ENCODE measurements around the gene ENOSF1. TPM values are rescaled to one million over a fixed set of nuclear protein-coding genes. Genes with fewer than 3 reads are reported as not detected.
A peak's percentile ranks its signal among the peaks of the same experiment; 100 is the strongest.

The ENOSF1 gene
- polyA plus RNA-seq, 1 donor from 2014 or later: 5.3 TPM

GRCh38 chr18:670522-670921 lies 41.9 kb downstream of the ENOSF1 start:
- Mint-ChIP-seq H3K27ac (no peak overlapping the region), H3K4me3 (no peak overlapping the region), H3K9me3 (no peaks in the 10 kb centered on the region), H3K4me1 (no peaks in the 10 kb centered on the region), H3K27me3 (no peaks in the 10 kb centered on the region), H3K36me3 (no peaks in the 10 kb centered on the region)

- no peak overlapping the region for H3K27ac Mint-ChIP-seq
- H3K36me3 Mint-ChIP-seq: no peaks in the 10 kb centered on the region
- no peaks in the 10 kb centered on the region for H3K4me1 Mint-ChIP-seq
- no peaks in the 10 kb centered on the region for H3K27me3 Mint-ChIP-seq
- peak overlapping the region in 1 of 4 donors; percentile 10 for H3K4me3 Mint-ChIP-seq
- H3K9me3 Mint-ChIP-seq: no peaks in the 10 kb centered on the region
Measured at GRCh38 chr18:669077-669476, 43.4 kb downstream of the ENOSF1 start.

GRCh38 chr18:668260-668659 lies 44.2 kb downstream of the ENOSF1 start:
- Mint-ChIP-seq H3K27ac (peak overlapping the region in 1 of 3 donors; percentile 4), H3K4me3 (no peak overlapping the region), H3K27me3 (no peaks in the 10 kb centered on the region), H3K9me3 (no peaks in the 10 kb centered on the region), H3K4me1 (no peaks in the 10 kb centered on the region), H3K36me3 (no peaks in the 10 kb centered on the region)

- no peaks in the 10 kb centered on the region for H3K36me3 Mint-ChIP-seq
Measured at GRCh38 chr18:666628-667027, 45.8 kb downstream of the ENOSF1 start.

DNA sequence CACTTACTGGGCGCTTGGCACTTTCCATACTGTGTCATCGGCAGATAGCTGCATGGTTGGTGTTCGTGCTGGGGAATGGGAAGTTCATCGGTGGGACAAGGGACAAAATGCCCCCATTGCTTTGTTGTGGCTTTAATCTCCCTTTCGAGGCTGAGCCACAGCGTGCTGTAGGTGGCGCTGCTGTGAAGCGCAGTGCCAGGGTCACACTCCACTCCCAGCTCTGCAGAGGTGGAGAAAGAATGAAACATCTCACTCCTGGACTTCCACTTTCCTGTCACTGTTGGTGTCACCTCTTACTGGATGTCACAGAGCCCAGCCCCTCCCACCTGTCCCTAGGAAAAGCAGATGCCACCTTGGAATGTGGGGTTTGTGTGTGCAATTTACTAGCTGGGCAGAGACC lies 46.3 kb downstream of the ENOSF1 start:
- Mint-ChIP-seq H3K9me3 (no peaks in the 10 kb centered on the region), H3K4me1 (no peaks in the 10 kb centered on the region), H3K36me3 (no peaks in the 10 kb centered on the region), H3K27me3 (no peaks in the 10 kb centered on the region), H3K27ac (no peak overlapping the region), H3K4me3 (no peak overlapping the region)

More at GRCh38 chr18:666628-667027, 45.8 kb downstream of the ENOSF1 start:
- H3K27me3 Mint-ChIP-seq: no peaks in the 10 kb centered on the region
- H3K4me3 Mint-ChIP-seq: no peak overlapping the region
- no peaks in the 10 kb centered on the region for H3K4me1 Mint-ChIP-seq
- no peak overlapping the region for H3K27ac Mint-ChIP-seq
- H3K9me3 Mint-ChIP-seq: no peaks in the 10 kb centered on the region

- H3K4me3 Mint-ChIP-seq: no peak overlapping the region
- peaks cover 0 to 6% (median 1%) of the 10 kb centered on the region in 3 donors for H3K4me1 Mint-ChIP-seq
Measured at GRCh38 chr18:662197-662596, 50.2 kb downstream of the ENOSF1 start.

DNA sequence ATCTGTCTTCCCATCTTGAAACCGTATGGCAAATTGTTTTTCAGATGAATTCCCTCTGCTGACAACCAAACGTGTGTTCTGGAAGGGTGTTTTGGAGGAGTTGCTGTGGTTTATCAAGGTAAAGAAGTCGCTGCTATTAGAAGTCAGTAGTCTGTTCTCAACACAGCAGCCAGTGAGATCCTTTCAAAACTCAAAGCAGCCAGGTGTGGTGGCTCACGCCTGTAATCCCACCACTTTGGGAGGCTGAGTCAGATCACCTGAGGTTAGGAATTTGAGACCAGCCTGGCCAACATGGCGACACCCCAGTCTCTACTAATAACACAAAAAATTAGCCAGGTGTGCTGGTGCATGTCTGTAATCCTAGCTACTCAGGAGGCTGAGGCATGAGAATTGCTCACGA lies 52.8 kb downstream of the ENOSF1 start:
- no peaks in the 10 kb centered on the region for H3K36me3 Mint-ChIP-seq
- H3K4me3 Mint-ChIP-seq: peak overlapping the region; percentile 72 to 93 (median 80)
- H3K4me1 Mint-ChIP-seq: peaks cover 0 to 8% (median 5%) of the 10 kb centered on the region in 3 donors
- H3K9me3 Mint-ChIP-seq: peaks cover 0 to 4% (median 0%) of the 10 kb centered on the region in 3 donors
- H3K27ac Mint-ChIP-seq: peak overlapping the region in 1 of 3 donors; percentile 14
- peaks cover 12% of the 10 kb centered on the region for H3K27me3 Mint-ChIP-seq

More at GRCh38 chr18:662197-662596, 50.2 kb downstream of the ENOSF1 start:
- H3K9me3 Mint-ChIP-seq: no peaks in the 10 kb centered on the region
- no peak overlapping the region for H3K27ac Mint-ChIP-seq
- no peaks in the 10 kb centered on the region for H3K36me3 Mint-ChIP-seq
- H3K27me3 Mint-ChIP-seq: peaks cover 7% of the 10 kb centered on the region

DNA sequence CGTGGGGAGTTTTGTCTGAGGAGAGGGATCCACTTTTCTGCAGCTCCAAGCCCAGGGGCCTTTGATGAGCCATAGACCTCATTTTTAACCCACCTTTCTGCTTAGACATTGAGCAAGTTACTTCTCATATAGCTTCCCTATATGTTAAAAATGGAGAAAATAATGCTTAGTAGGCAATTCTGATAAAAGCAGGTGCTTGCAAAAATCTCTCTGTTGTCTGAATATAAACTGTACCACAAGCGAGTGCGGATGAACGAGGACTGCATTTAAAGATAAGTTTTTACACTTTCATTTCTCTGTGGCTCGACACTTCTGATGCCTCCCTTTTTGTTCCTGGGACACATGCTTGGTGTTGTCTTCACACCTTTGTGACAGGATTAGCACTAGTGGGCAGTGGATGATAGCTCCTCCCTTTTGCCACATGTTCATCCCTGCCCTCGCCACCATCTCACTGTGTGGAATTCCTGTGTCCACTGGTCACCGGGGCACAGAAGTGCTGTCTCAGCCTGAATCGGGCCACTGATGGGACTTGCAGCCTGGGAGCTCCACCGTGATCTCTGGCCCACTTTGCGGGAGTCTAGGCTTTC lies 53.4 kb downstream of the ENOSF1 start:
- Mint-ChIP-seq H3K4me3 (peak overlapping the region; percentile 72 to 96 (median 88)), H3K36me3 (no peaks in the 10 kb centered on the region), H3K27me3 (peaks cover 14% of the 10 kb centered on the region), H3K27ac (peak overlapping the region in 1 of 3 donors; percentile 14), H3K4me1 (peaks cover 0 to 8% (median 5%) of the 10 kb centered on the region in 3 donors), H3K9me3 (peaks cover 0 to 4% (median 0%) of the 10 kb centered on the region in 3 donors)

DNA sequence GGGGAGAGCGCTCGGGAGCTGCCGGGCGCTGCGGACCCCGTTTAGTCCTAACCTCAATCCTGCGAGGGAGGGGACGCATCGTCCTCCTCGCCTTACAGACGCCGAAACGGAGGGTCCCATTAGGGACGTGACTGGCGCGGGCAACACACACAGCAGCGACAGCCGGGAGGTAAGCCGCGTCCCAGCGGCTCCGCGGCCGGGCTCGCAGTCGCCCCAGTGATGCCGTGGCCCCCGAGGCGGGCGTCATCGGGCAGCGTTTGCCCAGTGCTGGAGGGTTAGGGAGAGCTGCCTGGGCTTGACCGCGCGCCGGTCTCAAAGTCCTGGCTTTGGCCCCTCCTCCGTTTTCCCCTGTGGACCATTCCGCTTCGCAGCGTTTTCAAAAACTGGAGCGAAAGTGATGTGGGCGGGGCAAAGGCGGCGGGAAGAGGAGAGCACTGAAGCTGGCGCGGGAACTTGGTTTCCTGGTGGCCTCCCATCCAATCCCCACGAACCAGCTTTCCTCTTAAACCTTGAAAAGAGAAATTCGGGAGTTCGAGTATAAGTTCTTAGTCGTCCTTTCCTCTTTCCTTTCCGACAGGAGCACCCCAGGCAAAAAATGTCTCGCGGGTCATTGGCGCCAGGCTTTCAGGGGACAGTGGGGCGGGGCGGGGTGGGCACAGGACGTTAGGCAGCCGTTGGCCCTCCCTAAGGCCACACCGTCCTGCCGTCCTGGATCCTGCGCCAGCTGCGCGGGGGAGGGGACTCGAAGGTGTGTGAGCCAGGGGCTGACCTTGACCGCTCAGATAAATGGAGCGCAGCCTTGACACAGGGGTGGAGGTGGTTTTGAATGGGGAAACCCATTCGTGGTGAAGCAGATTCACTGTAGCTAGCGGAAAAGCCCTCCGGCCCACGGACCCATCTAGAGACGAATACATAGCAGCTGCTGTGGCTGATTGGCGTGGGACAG lies 54.2 kb downstream of the ENOSF1 start:
- H3K36me3 Mint-ChIP-seq: no peaks in the 10 kb centered on the region
- peaks cover 14% of the 10 kb centered on the region for H3K27me3 Mint-ChIP-seq
- H3K4me3 Mint-ChIP-seq: peak overlapping the region; percentile 72 to 96 (median 88)
- H3K27ac Mint-ChIP-seq: peak overlapping the region in 1 of 3 donors; percentile 39
- H3K4me1 Mint-ChIP-seq: peaks cover 0 to 8% (median 5%) of the 10 kb centered on the region in 3 donors
- peaks cover 0 to 4% (median 0%) of the 10 kb centered on the region in 3 donors for H3K9me3 Mint-ChIP-seq

- Mint-ChIP-seq H3K36me3 (no peaks in the 10 kb centered on the region), H3K27me3 (peaks cover 14% of the 10 kb centered on the region), H3K4me3 (peak within 1 kb of the TSS; percentile 84 to 96 (median 91)), H3K4me1 (peaks cover 0 to 8% (median 5%) of the 10 kb centered on the region in 3 donors), H3K27ac (peak within 1 kb of the TSS in 1 of 3 donors; percentile 39), H3K9me3 (peaks cover 0 to 4% (median 0%) of the 10 kb centered on the region in 3 donors)
Measured at GRCh38 chr18:657311-658000, 55.0 kb downstream of the ENOSF1 start, which contains the start of gene TYMS. TSS of gene TYMS (plus strand) at chr18:657653. CDS start at chr18:657743, 90 bp downstream.

- Mint-ChIP-seq H3K36me3 (no peaks in the 10 kb centered on the region), H3K4me3 (peak overlapping the region in 2 of 4 donors; percentile 48 to 55), H3K27ac (no peak overlapping the region), H3K27me3 (peaks cover 14% of the 10 kb centered on the region), H3K4me1 (peaks cover 1 to 11% (median 7%) of the 10 kb centered on the region in 3 donors), H3K9me3 (peaks cover 0 to 4% (median 0%) of the 10 kb centered on the region in 3 donors)
Measured at GRCh38 chr18:655445-655844, 57.0 kb downstream of the ENOSF1 start.

- Mint-ChIP-seq H3K27me3 (peaks cover 14% of the 10 kb centered on the region), H3K4me3 (peak overlapping the region in 1 of 4 donors; percentile 39), H3K4me1 (peaks cover 3 to 13% (median 10%) of the 10 kb centered on the region in 3 donors), H3K27ac (no peak overlapping the region), H3K36me3 (no peaks in the 10 kb centered on the region), H3K9me3 (peaks cover 0 to 4% (median 0%) of the 10 kb centered on the region in 3 donors)
Measured at GRCh38 chr18:654601-655000, 57.8 kb downstream of the ENOSF1 start.

DNA sequence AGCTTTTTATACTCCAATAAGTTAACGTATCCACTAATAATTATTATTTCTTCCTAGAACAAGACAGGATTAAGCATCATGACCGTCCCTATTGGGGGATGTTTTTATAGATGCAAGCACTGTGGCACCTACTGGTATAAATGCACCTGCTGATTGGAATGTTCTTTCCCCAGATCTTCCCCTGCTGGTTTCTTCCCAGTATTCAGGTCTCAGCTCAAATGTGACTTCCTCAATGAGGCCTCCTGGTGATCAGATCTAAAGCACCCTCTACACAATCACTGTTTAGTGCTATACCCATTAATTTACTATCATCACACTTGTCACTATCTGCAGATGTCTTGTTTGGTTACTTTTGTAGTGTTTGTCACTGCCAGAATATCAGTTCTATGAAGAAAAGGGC lies 58.9 kb downstream of the ENOSF1 start:
- no peak overlapping the region for H3K4me3 Mint-ChIP-seq
- peaks cover 3 to 10% (median 7%) of the 10 kb centered on the region in 3 donors for H3K4me1 Mint-ChIP-seq
- no peaks in the 10 kb centered on the region for H3K36me3 Mint-ChIP-seq
- peaks cover 0 to 4% (median 0%) of the 10 kb centered on the region in 3 donors for H3K9me3 Mint-ChIP-seq
- no peak overlapping the region for H3K27ac Mint-ChIP-seq
- peaks cover 7% of the 10 kb centered on the region for H3K27me3 Mint-ChIP-seq

GRCh38 chr18:652131-652530 lies 60.3 kb downstream of the ENOSF1 start:
- peaks cover 0 to 4% (median 0%) of the 10 kb centered on the region in 3 donors for H3K9me3 Mint-ChIP-seq
- no peaks in the 10 kb centered on the region for H3K36me3 Mint-ChIP-seq
- H3K27ac Mint-ChIP-seq: no peak overlapping the region
- peaks cover 7% of the 10 kb centered on the region for H3K27me3 Mint-ChIP-seq
- no peak overlapping the region for H3K4me3 Mint-ChIP-seq
- H3K4me1 Mint-ChIP-seq: peaks cover 3 to 8% (median 6%) of the 10 kb centered on the region in 3 donors
